ENCODE measurements around the gene STXBP6. TPM values are rescaled to one million over a fixed set of nuclear protein-coding genes. Genes with fewer than 3 reads are reported as not detected.

STXBP6 gene
- total and polyA plus RNA-seq, 10 of the 15 experiments (the other 5 are each of a cell fraction or from before 2014, with no cell fraction given): 1.2 to 47.3 (median 1.9) TPM

- no peak overlapping the region for H3K4me3 ChIP-seq
- H3K36me3 ChIP-seq (ENCODE audit: control insufficient read depth in 2 of 2, insufficient read depth in 2 of 2, low read length in 1 of 2): no peaks in the 10 kb centered on the region
- ChIA-PET SMC1A (ENCODE audit: uncharacterized antibody, unreplicated experiment) (interaction anchor here (0.6 to 17.5 kb wide), 16 partner anchors 10 to 200 kb away, joined by 3 to 172 read pairs (median 5); no protein-coding TSS in a partner anchor), CTCF (interaction anchor here (1.0 to 1.7 kb wide), 7 partner anchors 10 to 94 kb away, joined by 3 to 4 read pairs (median 3); no protein-coding TSS in a partner anchor), RAD21 (ENCODE audit: unreplicated experiment) (interaction anchor here (0.9 to 4.3 kb wide), 6 partner anchors 19 to 199 kb away, joined by 3 to 32 read pairs (median 4); no protein-coding TSS in a partner anchor), POLR2A (interaction anchor here (0.5 to 1.1 kb wide), 8 partner anchors 9 to 327 kb away, joined by 3 to 5 read pairs (median 3); no protein-coding TSS in a partner anchor)
- H2AFZ ChIP-seq (ENCODE audit: control insufficient read depth, low read depth, low read length): no peak overlapping the region
- no peak overlapping the region for H3K4me2 ChIP-seq (ENCODE audit: control insufficient read depth, insufficient read depth)
- no TSS peak for BruUV-seq (replicated peaks)
- 8% methylated on average over 3 of the region's 3 CpGs for WGBS (ENCODE audit: insufficient coverage, insufficient replicate concordance, low lambda C conversion rate, missing lambda C conversion rate)
- FAIRE-seq (no peak), DNase-seq (ENCODE audit: low read depth, low spot score) (no peak), ATAC-seq (no peak)
- intact Hi-C loops (cut with micrococcal nuclease; ENCODE audit: unreplicated experiment) (no loop called here), in situ Hi-C loops (cut with MboI) (no loop called here)
- no peak for TF ChIP-seq ZSCAN29 (IDR thresholded peaks at IDR 0.05)
- TF ChIP-seq ZNF217 (IDR thresholded peaks at IDR 0.05): no peak
- TF ChIP-seq RAD21 (IDR thresholded peaks at IDR 0.05; ENCODE audit: insufficient read depth, low read depth, low read length): no peak
- TF ChIP-seq FOS (IDR thresholded peaks at IDR 0.05; ENCODE audit: borderline replicate concordance, extremely low read depth, insufficient read length): no peak
- TF ChIP-seq, protein P1, sequence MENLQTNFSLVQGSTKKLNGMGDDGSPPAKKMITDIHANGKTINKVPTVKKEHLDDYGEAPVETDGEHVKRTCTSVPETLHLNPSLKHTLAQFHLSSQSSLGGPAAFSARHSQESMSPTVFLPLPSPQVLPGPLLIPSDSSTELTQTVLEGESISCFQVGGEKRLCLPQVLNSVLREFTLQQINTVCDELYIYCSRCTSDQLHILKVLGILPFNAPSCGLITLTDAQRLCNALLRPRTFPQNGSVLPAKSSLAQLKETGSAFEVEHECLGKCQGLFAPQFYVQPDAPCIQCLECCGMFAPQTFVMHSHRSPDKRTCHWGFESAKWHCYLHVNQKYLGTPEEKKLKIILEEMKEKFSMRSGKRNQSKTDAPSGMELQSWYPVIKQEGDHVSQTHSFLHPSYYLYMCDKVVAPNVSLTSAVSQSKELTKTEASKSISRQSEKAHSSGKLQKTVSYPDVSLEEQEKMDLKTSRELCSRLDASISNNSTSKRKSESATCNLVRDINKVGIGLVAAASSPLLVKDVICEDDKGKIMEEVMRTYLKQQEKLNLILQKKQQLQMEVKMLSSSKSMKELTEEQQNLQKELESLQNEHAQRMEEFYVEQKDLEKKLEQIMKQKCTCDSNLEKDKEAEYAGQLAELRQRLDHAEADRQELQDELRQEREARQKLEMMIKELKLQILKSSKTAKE (IDR thresholded peaks at IDR 0.05; ENCODE audit: low read depth, poor library complexity, severe bottlenecking): no peak
- TF ChIP-seq TAF1 (IDR thresholded peaks at IDR 0.05; ENCODE audit: borderline replicate concordance, low read depth, low read length): no peak
- TF ChIP-seq SPI1 (IDR thresholded peaks at IDR 0.05; ENCODE audit: borderline replicate concordance, insufficient read depth, low read depth, low read length): no peak
- TF ChIP-seq SUZ12 (IDR thresholded peaks at IDR 0.05; ENCODE audit: unreplicated experiment): no peak
- no peak for TF ChIP-seq IKZF2 (IDR thresholded peaks at IDR 0.05)
- H3K9me3 ChIP-seq (replicated peaks; ENCODE audit: control insufficient read depth, insufficient read depth, low read length): no peaks in the 10 kb centered on the region
- H3K4me1 ChIP-seq (ENCODE audit: control insufficient read depth, insufficient read depth, low read length): no peaks in the 10 kb centered on the region
- no peaks in the 10 kb centered on the region for H3K27me3 ChIP-seq (replicated peaks in 1 of 2; ENCODE audit: control insufficient read depth in 2 of 2, insufficient read depth in 2 of 2, low read length in 1 of 2)
- H4K20me1 ChIP-seq (ENCODE audit: control insufficient read depth, insufficient read depth): no peaks in the 10 kb centered on the region
- H3K79me2 ChIP-seq (ENCODE audit: control insufficient read depth, insufficient read depth, low read length): no peaks in the 10 kb centered on the region
- no peak overlapping the region for H3K9ac ChIP-seq (ENCODE audit: control insufficient read depth, insufficient read depth, low read length)
- no peak overlapping the region for H3K27ac ChIP-seq (ENCODE audit: control insufficient read depth, insufficient read depth)
Observed at GRCh38 chr14:25006031-25006430, 43.9 kb downstream of the STXBP6 start.
